ENCODE results near the gene CXCL14.

The CXCL14 gene

DNA sequence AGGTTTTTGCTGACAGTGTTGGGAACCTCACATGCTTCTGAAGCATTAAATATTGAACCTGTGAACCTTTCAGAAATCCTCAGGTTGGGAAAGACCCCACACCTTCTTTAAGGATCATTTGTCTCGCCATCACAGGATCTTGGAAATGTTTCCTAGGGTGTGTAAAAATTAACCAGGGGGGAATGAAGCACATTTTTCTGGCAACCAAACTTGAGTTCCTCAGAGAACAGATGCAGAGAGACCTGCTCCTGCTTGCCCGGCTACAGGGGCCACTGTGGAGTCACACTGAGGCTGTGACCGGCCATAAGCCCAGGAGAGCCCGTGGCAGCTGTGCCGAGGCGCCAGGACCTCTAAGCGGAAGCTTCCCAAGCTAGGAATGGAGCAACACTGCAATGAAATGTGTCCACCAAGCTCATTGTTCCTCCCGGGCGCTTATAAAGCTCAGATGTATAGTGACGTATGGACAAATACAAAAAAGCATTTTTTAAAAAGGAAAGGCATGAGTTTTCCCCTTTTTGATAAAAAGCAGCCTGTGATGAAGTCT lies 7.7 kb downstream of the CXCL14 start:
- Mint-ChIP-seq H3K4me3 (no peak overlapping the region), H3K9me3 (no peaks in the 10 kb centered on the region), H3K27me3 (peaks cover 26% of the 10 kb centered on the region), H3K36me3 (ENCODE audit: insufficient read depth) (no peaks in the 10 kb centered on the region), H3K27ac (ENCODE audit: low read depth) (no peak overlapping the region), H3K4me1 (peaks cover 12% of the 10 kb centered on the region)
- no peak for DNase-seq (ENCODE audit: low spot score in 2 of 2)
- ATAC-seq (replicated peaks; ENCODE audit: extremely low read depth, poor library complexity, severe bottlenecking), result no peak

DNA sequence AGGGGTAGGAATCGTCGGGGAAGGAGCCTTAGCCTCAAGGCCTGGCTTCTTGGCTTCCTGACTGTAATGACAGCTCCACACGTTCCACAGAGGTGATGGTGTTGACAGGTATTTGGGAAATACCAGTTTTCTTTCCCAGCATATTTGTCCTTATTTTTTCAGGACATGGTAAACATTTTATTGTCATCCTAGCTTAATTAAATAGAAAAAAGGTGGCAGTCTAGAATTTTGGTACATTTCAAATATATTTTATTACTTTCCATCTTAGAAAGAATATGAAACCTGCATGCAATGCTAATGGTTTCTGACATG lies 8.4 kb downstream of the CXCL14 start:
- Mint-ChIP-seq H3K4me1 (peaks cover 15% of the 10 kb centered on the region), H3K36me3 (ENCODE audit: insufficient read depth) (no peaks in the 10 kb centered on the region), H3K27ac (ENCODE audit: low read depth) (no peak overlapping the region), H3K4me3 (no peak overlapping the region), H3K27me3 (peaks cover 18% of the 10 kb centered on the region), H3K9me3 (no peaks in the 10 kb centered on the region)
- ATAC-seq (replicated peaks; ENCODE audit: extremely low read depth, poor library complexity, severe bottlenecking) (no peak), DNase-seq (ENCODE audit: low spot score in 2 of 2) (no peak)

DNA sequence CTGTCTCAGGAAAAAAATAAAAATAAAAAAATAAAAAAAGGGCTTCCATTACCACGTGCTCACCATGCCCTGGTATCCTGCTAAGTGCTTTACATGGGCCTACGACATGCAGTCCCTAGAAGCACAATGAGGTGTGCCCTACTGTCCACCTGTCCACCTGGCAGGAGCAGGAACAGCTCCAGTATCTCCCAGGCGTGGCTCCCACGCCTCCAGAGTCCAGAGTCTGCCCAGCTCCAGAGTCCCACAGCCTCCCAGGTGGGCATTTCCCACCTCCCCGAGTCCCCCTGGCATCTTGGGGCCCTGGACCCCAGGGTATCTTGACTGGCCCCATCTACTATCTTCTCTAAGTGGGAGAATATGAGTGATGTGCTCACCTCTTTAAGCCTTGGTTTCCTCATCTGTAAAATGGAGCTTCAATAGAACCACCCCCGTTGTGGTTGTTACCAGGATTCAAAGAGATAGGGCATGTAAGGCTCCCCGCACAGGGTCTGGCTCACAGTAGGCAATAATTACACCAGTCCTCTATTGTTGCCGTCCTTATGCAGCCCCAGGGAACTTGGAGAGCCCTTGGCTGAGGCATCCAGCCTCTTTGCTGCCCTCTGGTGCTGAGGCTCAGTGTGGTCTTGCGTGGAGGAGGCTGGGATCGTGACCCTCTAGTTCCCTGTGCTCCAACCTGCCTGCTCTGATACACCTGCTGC lies 8.9 kb downstream of the CXCL14 start:
- Mint-ChIP-seq H3K36me3 (ENCODE audit: insufficient read depth) (no peaks in the 10 kb centered on the region), H3K4me1 (peaks cover 15% of the 10 kb centered on the region), H3K27me3 (peaks cover 14% of the 10 kb centered on the region), H3K9me3 (no peaks in the 10 kb centered on the region), H3K27ac (ENCODE audit: low read depth) (no peak overlapping the region), H3K4me3 (no peak overlapping the region)
- ATAC-seq (replicated peaks; ENCODE audit: extremely low read depth, poor library complexity, severe bottlenecking) (no peak), DNase-seq (ENCODE audit: low spot score in 2 of 2) (no peak)

DNA sequence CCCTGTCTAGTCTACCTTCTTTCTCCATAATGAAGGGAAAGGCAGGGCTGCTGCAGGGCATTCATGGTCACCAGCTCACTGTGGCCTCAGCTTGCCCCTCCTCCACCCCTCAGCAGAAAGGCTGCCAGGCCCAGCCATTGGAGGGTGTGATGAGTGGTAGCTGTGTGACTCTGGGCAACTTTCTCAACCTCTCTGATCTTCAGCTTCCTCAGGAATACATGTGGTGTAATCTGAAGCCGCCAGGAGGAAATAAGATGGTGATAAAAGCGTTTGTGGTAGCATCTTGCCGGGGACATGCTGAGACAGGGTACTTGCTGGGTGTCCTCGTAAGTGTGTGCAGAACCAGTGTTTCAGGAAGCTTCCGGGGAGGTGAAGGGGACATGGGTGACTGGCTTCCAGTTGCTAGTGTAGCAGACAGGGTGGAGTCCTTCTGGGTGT lies 9.8 kb downstream of the CXCL14 start:
- Mint-ChIP-seq H3K27me3 (peaks cover 14% of the 10 kb centered on the region), H3K27ac (ENCODE audit: low read depth) (peak overlapping the region; percentile 7)

DNA sequence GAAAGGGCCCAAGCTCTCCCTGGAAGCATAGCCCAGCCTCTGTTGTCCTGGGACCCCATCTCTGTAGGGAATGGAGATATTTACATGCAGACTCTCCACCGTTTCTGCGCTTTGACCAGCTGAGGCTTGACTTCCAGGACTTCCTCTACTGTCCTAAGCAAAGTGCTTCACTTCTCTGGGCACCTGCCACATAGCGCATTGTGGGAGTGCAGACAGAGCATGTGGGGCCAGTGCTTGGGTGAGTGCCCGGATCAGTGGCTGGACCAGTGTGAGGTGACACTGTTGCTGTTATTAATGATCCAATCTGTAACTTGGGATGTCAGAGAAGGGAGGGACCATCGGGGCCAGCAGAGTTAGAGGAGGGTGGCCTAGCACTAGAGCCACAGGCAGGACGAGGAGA lies 10.5 kb downstream of the CXCL14 start:
- peaks cover 15% of the 10 kb centered on the region for H3K4me1 Mint-ChIP-seq
- H3K4me3 Mint-ChIP-seq, result no peak overlapping the region
- DNase-seq (ENCODE audit: low spot score in 2 of 2) (no peak), ATAC-seq (replicated peaks; ENCODE audit: extremely low read depth, poor library complexity, severe bottlenecking) (no peak)
- no peaks in the 10 kb centered on the region for H3K36me3 Mint-ChIP-seq (ENCODE audit: insufficient read depth)
- no peaks in the 10 kb centered on the region for H3K9me3 Mint-ChIP-seq
- no peak overlapping the region for H3K27ac Mint-ChIP-seq (ENCODE audit: low read depth)
- peaks cover 14% of the 10 kb centered on the region for H3K27me3 Mint-ChIP-seq

More for the DNA sequence above, 9.8 kb downstream of the CXCL14 start:
- Mint-ChIP-seq H3K9me3 (no peaks in the 10 kb centered on the region), H3K4me3 (no peak overlapping the region), H3K4me1 (peaks cover 15% of the 10 kb centered on the region), H3K36me3 (ENCODE audit: insufficient read depth) (no peaks in the 10 kb centered on the region)
- ATAC-seq (replicated peaks; ENCODE audit: extremely low read depth, poor library complexity, severe bottlenecking) (no peak), DNase-seq (ENCODE audit: low spot score in 2 of 2) (no peak)

DNA sequence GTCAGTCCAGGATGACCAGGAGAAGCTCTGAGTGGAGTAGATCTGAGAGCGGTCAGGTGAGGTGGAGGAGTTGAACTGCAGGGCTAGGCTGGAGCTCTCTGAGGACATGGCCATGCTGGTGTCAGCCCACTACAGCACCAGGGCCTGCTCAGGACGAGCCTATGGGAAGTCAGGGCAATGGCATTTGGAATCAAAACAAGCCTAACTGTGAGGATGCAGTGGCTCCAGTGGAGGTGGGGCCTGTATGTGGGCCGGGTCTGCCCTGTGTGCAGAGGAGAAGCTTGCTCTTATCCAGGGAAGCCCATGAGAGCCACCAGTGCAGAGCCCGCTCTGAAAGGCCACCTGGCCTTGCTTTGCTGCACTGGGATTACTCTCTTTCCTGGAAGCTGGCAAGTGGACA lies 11.1 kb downstream of the CXCL14 start:
- Mint-ChIP-seq H3K36me3 (ENCODE audit: insufficient read depth) (no peaks in the 10 kb centered on the region), H3K4me3 (no peak overlapping the region), H3K27ac (ENCODE audit: low read depth) (no peak overlapping the region)

DNA sequence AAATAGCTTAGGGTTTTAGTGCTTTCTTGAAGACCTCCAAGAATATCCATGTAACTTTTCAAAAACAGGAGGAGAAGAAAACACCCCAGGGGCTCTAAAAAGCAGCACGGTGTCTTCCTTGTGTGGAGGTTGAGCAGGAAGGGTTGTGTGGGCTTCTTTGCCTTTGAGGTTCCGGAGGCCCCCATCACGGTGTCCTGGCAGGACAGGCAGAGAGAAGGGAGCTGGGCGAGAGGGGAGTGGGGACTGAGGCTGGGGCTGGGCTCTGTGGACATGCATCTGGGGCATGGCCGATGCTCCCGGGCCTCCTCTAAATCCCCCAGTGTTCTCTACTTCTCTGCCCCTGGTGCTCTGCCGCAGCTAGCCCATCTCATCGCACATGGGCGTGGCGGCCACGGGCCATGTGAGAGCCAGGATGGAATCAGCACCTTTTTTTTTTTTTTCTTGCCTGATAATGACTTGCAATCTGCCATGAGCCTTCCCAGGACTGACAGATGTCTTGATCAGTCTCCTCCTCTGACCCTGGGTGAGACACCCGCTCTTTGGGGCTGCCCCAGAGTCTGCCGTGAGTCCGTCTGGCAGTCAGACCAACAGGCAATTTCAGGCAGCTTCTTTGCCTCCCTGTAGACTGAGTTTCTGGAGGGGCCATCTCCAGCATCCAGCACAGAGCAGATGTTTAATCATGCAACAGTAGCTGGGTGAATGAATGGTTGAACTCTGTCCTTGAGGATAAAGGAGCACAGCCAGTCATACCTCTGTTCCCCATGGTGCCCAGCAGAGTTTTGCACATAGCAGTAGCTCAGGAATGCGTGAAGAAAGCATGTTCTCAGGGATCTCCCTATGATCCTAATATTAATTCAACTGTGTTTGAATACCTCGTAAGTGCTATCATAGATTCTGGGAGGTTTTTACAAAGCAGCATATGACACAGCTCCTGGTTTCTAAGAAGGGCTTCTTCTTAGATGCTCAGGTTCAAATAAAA lies 12.1 kb downstream of the CXCL14 start:
- no peak for ATAC-seq (replicated peaks; ENCODE audit: extremely low read depth, poor library complexity, severe bottlenecking)
- Mint-ChIP-seq H3K4me3 (no peak overlapping the region), H3K27ac (ENCODE audit: low read depth) (no peak overlapping the region), H3K27me3 (no peaks in the 10 kb centered on the region), H3K9me3 (no peaks in the 10 kb centered on the region), H3K4me1 (peaks cover 15% of the 10 kb centered on the region), H3K36me3 (ENCODE audit: insufficient read depth) (no peaks in the 10 kb centered on the region)
- DNase-seq (ENCODE audit: low spot score in 2 of 2), result no peak

More for the DNA sequence above, 11.1 kb downstream of the CXCL14 start:
- ATAC-seq (replicated peaks; ENCODE audit: extremely low read depth, poor library complexity, severe bottlenecking) (no peak), DNase-seq (ENCODE audit: low spot score in 2 of 2) (no peak)
- Mint-ChIP-seq H3K9me3 (no peaks in the 10 kb centered on the region), H3K4me1 (peaks cover 15% of the 10 kb centered on the region), H3K27me3 (peaks cover 8% of the 10 kb centered on the region)

DNA sequence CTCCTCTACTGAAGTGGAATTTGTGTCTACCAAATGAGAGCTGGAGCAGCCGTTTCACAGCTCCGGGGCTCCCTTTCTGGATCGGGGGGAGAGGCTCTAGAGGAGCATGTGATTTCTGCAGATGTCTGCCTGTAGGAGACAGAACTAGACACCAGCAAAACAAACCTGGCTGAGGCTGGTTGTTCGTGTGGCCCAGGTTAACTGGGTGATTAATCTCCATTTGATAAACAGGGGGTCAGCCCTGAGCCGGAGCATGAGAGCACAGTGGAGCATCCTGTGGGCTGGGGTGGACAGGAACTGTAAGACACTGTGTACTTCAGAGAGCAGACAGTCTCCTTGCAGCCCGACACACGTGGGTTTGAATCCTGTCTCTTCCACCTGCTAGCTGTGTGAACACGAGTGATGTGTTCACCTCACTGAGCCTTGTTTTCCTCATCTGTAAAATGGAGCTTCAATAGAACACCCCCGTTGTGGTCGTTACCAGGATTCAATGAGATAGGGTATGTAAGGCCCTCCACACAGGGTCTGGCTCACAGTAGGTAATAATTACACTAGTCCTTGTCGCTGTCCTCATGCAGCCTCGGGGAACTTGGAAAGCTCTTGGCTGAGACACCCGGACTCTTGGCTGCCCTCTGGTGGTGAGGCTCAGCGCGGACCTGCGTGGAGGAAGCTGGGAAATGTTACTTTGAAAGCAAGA lies 12.9 kb downstream of the CXCL14 start:
- no peak overlapping the region for H3K4me3 Mint-ChIP-seq
- H3K27ac Mint-ChIP-seq (ENCODE audit: low read depth), result no peak overlapping the region
- DNase-seq (ENCODE audit: low spot score in 2 of 2), result peak; percentile 38 to 51
- H3K36me3 Mint-ChIP-seq (ENCODE audit: insufficient read depth), result no peaks in the 10 kb centered on the region
- no peaks in the 10 kb centered on the region for H3K9me3 Mint-ChIP-seq
- ATAC-seq (replicated peaks; ENCODE audit: extremely low read depth, poor library complexity, severe bottlenecking), result peak; percentile 49
- H3K4me1 Mint-ChIP-seq, result peaks cover 17% of the 10 kb centered on the region
- H3K27me3 Mint-ChIP-seq, result no peaks in the 10 kb centered on the region

DNA sequence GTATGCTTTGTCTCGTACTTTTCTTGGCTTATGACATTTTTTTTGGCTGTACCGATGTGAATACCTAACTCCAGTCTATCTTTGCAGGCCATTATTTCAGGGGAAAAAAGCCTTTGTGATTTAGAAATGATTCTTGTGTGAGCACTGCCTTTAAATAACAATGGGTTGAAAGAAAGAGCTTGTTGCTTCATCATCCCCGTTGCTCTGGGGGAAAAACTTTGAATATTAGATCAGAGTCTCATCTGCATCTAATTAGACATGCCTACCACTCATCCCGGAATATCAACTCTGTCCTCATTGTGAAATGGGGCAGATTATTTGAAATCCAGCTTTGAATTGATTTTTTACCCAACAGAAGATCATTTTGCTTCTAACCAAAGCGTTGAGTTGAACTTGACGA lies 13.5 kb downstream of the CXCL14 start:
- no peak overlapping the region for H3K27ac Mint-ChIP-seq (ENCODE audit: low read depth)
- H3K27me3 Mint-ChIP-seq, result peaks cover 5% of the 10 kb centered on the region
- ATAC-seq (replicated peaks; ENCODE audit: extremely low read depth, poor library complexity, severe bottlenecking) (no peak), DNase-seq (ENCODE audit: low spot score in 2 of 2) (no peak)
- no peaks in the 10 kb centered on the region for H3K36me3 Mint-ChIP-seq (ENCODE audit: insufficient read depth)
- peaks cover 23% of the 10 kb centered on the region for H3K4me1 Mint-ChIP-seq
- no peaks in the 10 kb centered on the region for H3K9me3 Mint-ChIP-seq
- no peak overlapping the region for H3K4me3 Mint-ChIP-seq

DNA sequence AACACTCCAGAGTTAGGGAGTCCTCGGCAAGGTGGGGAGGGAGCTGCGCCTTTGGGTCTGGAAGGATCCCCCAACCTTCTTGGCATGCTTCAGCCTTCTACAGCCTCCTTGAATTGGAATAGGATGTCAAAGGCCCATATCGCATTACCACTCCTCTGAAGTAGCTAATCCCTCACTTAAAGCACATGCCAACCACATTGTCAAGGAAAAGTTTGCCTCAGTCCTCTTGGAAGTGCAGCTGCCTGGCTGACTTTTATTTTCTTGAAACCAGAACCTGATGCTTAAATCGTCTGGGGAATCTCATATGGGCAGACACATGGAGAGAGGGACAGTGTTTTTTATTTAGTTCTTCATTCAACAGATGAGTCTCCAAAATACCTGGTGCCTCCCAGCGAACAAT lies 14.5 kb downstream of the CXCL14 start:
- H3K27ac Mint-ChIP-seq (ENCODE audit: low read depth), result no peak overlapping the region
- ATAC-seq (replicated peaks; ENCODE audit: extremely low read depth, poor library complexity, severe bottlenecking) (no peak), DNase-seq (ENCODE audit: low spot score in 2 of 2) (no peak)
- peaks cover 22% of the 10 kb centered on the region for H3K4me1 Mint-ChIP-seq
- H3K4me3 Mint-ChIP-seq, result no peak overlapping the region
- H3K36me3 Mint-ChIP-seq (ENCODE audit: insufficient read depth), result no peaks in the 10 kb centered on the region
- H3K27me3 Mint-ChIP-seq, result peaks cover 15% of the 10 kb centered on the region
- H3K9me3 Mint-ChIP-seq, result no peaks in the 10 kb centered on the region

DNA sequence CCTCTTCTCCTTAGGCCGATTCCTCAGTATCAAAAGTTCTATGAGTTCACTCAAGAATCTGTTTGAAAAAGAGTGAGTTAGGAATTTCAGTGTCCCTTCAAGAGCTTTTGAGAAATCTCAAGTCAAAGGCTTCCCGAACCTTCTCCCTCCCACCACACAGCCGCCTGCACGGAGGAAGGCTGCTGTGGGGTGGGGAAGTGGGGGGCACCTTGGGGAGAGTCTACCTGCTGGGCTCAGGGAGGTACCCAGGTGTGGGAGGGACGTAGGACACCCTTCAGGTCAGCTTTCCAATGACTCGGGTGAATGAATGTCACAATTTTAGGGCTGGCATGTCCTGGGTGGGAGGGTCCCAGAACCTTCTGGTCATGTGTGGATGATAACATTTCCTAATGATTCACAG lies 17.5 kb downstream of the CXCL14 start:
- peaks cover 12% of the 10 kb centered on the region for H3K4me1 Mint-ChIP-seq
- no peaks in the 10 kb centered on the region for H3K9me3 Mint-ChIP-seq
- ATAC-seq (replicated peaks; ENCODE audit: extremely low read depth, poor library complexity, severe bottlenecking) (no peak), DNase-seq (ENCODE audit: low spot score in 2 of 2) (no peak)
- peaks cover 45% of the 10 kb centered on the region for H3K27me3 Mint-ChIP-seq
- no peak overlapping the region for H3K4me3 Mint-ChIP-seq
- H3K27ac Mint-ChIP-seq (ENCODE audit: low read depth), result no peak overlapping the region
- H3K36me3 Mint-ChIP-seq (ENCODE audit: insufficient read depth), result peaks cover 1% of the 10 kb centered on the region

DNA sequence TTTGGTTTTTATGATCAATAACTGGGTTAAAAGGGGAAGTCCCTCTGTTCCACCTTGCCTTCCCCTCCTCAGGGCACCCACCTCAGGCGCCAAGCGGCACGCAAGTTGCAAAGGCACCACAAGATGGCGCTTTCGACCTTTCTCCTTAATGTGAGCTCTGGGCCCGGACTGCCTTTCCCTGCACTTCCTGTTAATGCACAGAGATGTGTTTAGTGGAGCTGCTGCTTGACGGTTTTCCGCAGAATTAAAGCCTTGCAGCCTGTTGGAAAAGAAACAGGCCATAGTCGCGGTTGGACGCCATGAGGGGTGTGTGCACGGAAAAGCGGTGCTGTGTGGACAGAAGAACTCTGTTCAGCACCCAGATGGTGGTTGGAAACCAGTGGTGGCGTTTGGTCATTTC lies 17.9 kb downstream of the CXCL14 start:
- no peak overlapping the region for H3K27ac Mint-ChIP-seq (ENCODE audit: low read depth)
- H3K4me3 Mint-ChIP-seq, result no peak overlapping the region

More for the DNA sequence above, 17.9 kb downstream of the CXCL14 start:
- peaks cover 1% of the 10 kb centered on the region for H3K36me3 Mint-ChIP-seq (ENCODE audit: insufficient read depth)
- DNase-seq (ENCODE audit: low spot score in 2 of 2) (peak in 1 of 2 donors; percentile 23), ATAC-seq (replicated peaks; ENCODE audit: extremely low read depth, poor library complexity, severe bottlenecking) (peak; percentile 66)
- H3K9me3 Mint-ChIP-seq, result no peaks in the 10 kb centered on the region
- peaks cover 49% of the 10 kb centered on the region for H3K27me3 Mint-ChIP-seq
- H3K4me1 Mint-ChIP-seq, result peaks cover 8% of the 10 kb centered on the region
